Tibial nerve (tissue), 4 donors: ENCODE results near the gene COL19A1. TPM values are rescaled to one million over a fixed set of nuclear protein-coding genes. Genes with fewer than 3 reads are reported as not detected.
A peak's percentile ranks its signal among the peaks of the same experiment; 100 is the strongest.

Experiments used
- DNase-seq, 2 donors: peaks; one replicate each; pipeline ENCODE4 v3.0.0-alpha.2; 2019; ENCODE audit warnings: low spot score in 2 of 2
- H3K27ac ChIP-seq, 4 donors: fragments of 200-600 bp; sonication (generic) in 3 of 4; one replicate each; pipeline ENCODE4 v1.5.1; 2017 to 2019; ENCODE audit warnings: mild to moderate bottlenecking in 1 of 4
- H3K27me3 ChIP-seq, 2 donors: fragments of 200-600 bp; sonication (generic) in 1 of 2; one replicate each; pipeline versions ENCODE4 v1.5.1 to v1.6.0; 2017 to 2019
- H3K36me3 ChIP-seq, 3 donors: fragments of 200-600 bp; sonication (generic); one replicate each; pipeline ENCODE4 v1.5.1; 2018 to 2019
- H3K4me1 ChIP-seq, 4 donors: fragments of 200-600 bp; sonication (generic) in 3 of 4; one replicate each; pipeline ENCODE4 v1.5.1; 2017 to 2019
- H3K4me3 ChIP-seq, 4 donors: fragments of 200-600 bp; sonication (generic) in 3 of 4; one replicate each; pipeline ENCODE4 v1.5.1; 2017 to 2019; ENCODE audit warnings: mild to moderate bottlenecking in 1 of 4, moderate library complexity in 1 of 4
- H3K9me3 ChIP-seq, 4 donors: fragments of 200-600 bp; sonication (generic) in 3 of 4; one replicate each; pipeline ENCODE4 v1.5.1; 2017 to 2019
- EP300 ChIP-seq, 2 donors: sonication (generic); formaldehyde crosslinking; IDR thresholded peaks; one replicate each; pipeline ENCODE4 v1.6.1; 2017; ENCODE audit warnings: antibody characterized with exemption in 2 of 2, mild to moderate bottlenecking in 1 of 2
- POLR2A ChIP-seq, 2 donors: fragments of 450-650 bp; IDR thresholded peaks; one replicate each; pipeline ENCODE4 v1.6.1; 2017; ENCODE audit warnings: antibody characterized with exemption in 2 of 2, mild to moderate bottlenecking in 2 of 2, moderate library complexity in 2 of 2
- WGBS, 2 donors: methylation state at CpG; one replicate each; pipeline ENCODE4 v1.1.5; 2018; 5-methylcytosine and 5-hydroxymethylcytosine counted together
- total RNA-seq, 4 donors: library from RNA; depleted of rRNA; stranded (reverse); fragments of >200 nt; gene quantifications; one replicate each; pipeline ENCODE4 v1.1.0, GENCODE V29; 2016
- TF ChIP-seq, protein P1 (sequence below), 5 experiments: fragments of 200-600 bp in 3 of 5; fragments of 450-650 bp in 2 of 5; sonication (generic) in 3 of 5; IDR thresholded peaks; one replicate each; pipeline ENCODE4 v1.5.1; 2016 to 2019; ENCODE audit warnings: antibody characterized with exemption in 5 of 5, mild to moderate bottlenecking in 3 of 5, moderate library complexity in 2 of 5

Gene COL19A1
- under 1 TPM in 2 of 4 donors, not detected in 2; under 0.01 to 0.42 TPM for total RNA-seq

DNA sequence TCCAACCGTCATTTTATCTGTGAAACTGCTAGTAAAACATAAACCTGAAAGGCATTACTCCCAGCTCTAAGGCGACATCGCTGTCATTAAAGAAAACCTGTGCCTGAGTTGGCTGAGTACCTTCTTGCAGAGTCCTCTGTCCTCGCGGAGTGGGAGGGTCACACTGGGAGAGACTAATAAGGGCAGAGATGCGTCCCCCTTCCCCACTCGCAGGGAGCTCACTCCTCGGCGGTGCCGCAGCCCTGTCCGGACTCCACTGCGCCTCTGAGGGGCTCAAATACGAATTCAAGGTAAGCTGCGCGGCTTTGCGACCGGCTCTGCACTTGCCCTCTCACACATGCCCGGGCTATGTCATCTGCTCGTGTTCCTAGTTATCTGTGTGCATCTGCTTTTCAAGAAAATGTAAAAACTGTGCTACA lies at the start of gene COL19A1:
Gene COL19A1, plus strand, starts transcription at position 206 of the 419 bp plus-strand sequence. CDS start 13,012 bp downstream, outside the sequence.
- WGBS, 2 donors = 6 to 9% methylated on average over 19 of the region's 19 CpGs
- Histone ChIP-seq H3K27me3 (no peaks in the 10 kb centered on the region), H3K36me3 (no peaks in the 10 kb centered on the region), H3K9me3 (no peaks in the 10 kb centered on the region), H3K27ac (peak within 1 kb of the TSS; percentile 51 to 74 (median 52)), H3K4me1 (peaks cover 0 to 26% (median 2%) of the 10 kb centered on the region in 4 donors), H3K4me3 (peak within 1 kb of the TSS; percentile 59 to 72 (median 60))
- no peak for DNase-seq
- TF ChIP-seq EP300 (IDR thresholded peaks at IDR 0.05) = no peak
- no peak for TF ChIP-seq POLR2A (IDR thresholded peaks at IDR 0.05)
- TF ChIP-seq, protein P1, sequence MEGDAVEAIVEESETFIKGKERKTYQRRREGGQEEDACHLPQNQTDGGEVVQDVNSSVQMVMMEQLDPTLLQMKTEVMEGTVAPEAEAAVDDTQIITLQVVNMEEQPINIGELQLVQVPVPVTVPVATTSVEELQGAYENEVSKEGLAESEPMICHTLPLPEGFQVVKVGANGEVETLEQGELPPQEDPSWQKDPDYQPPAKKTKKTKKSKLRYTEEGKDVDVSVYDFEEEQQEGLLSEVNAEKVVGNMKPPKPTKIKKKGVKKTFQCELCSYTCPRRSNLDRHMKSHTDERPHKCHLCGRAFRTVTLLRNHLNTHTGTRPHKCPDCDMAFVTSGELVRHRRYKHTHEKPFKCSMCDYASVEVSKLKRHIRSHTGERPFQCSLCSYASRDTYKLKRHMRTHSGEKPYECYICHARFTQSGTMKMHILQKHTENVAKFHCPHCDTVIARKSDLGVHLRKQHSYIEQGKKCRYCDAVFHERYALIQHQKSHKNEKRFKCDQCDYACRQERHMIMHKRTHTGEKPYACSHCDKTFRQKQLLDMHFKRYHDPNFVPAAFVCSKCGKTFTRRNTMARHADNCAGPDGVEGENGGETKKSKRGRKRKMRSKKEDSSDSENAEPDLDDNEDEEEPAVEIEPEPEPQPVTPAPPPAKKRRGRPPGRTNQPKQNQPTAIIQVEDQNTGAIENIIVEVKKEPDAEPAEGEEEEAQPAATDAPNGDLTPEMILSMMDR (IDR thresholded peaks at IDR 0.05) = no peak

DNA sequence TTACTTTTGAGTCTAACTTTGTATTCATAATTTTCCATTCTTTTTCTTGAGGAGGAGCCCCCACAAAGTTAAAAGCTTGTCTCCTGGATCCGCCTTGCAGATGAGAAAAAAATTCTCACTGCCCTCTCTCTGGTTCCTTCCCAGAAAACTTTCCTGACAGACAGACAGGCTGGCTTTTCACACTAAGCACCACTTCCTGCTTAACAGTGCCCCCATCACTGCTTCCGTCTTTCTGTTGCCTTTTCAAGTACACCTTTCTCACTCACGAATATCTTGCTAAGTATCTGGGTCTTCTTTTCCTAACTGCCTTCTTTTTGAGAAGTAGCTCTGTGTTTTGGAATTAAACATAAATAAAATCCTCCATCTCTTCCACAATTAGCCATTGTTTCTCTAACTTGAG lies 49.8 kb upstream of the COL19A1 start:
- WGBS, 2 donors = 37 to 40% methylated on average over 3 of the region's 3 CpGs
- no peaks in the 10 kb centered on the region for H3K36me3 ChIP-seq
- no peak overlapping the region for H3K27ac ChIP-seq
- TF ChIP-seq POLR2A (IDR thresholded peaks at IDR 0.05) (no peak), EP300 (IDR thresholded peaks at IDR 0.05) (no peak)
- TF ChIP-seq, protein P1 (IDR thresholded peaks at IDR 0.05) = no peak
- no peak overlapping the region for H3K4me3 ChIP-seq
- H3K4me1 ChIP-seq = peaks cover 0 to 13% (median 2%) of the 10 kb centered on the region in 4 donors
- no peaks in the 10 kb centered on the region for H3K9me3 ChIP-seq
- no peaks in the 10 kb centered on the region for H3K27me3 ChIP-seq
- DNase-seq = no peak

DNA sequence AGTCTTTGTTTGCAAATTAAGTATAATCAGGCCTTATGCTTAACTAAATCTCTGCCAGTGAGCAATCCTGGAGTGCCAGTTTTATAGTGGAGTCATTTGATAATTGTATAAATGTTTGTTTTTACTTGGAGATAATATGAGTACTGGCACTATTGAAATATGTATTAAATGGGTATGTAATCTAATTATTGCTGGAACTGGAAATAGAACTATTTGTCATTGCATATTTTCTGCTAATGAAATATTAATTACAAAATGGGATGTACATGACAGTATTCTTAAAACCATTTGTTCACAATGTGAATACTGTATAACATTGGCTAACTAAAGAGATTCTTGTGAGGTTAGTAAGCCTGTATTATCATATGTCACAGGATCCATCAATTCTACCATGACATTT lies 49.0 kb upstream of the COL19A1 start:
- TF ChIP-seq, protein P1 (IDR thresholded peaks at IDR 0.05) = no peak
- TF ChIP-seq EP300 (IDR thresholded peaks at IDR 0.05) = no peak
- no peak for TF ChIP-seq POLR2A (IDR thresholded peaks at IDR 0.05)
- Histone ChIP-seq H3K4me3 (no peak overlapping the region), H3K27ac (no peak overlapping the region), H3K9me3 (no peaks in the 10 kb centered on the region), H3K36me3 (no peaks in the 10 kb centered on the region), H3K4me1 (peaks cover 0 to 13% (median 2%) of the 10 kb centered on the region in 4 donors), H3K27me3 (no peaks in the 10 kb centered on the region)
- DNase-seq = no peak

- no peaks in the 10 kb centered on the region for H3K9me3 ChIP-seq
- no peak for DNase-seq
- H3K36me3 ChIP-seq = no peaks in the 10 kb centered on the region
- H3K4me1 ChIP-seq = peaks cover 0 to 10% (median 2%) of the 10 kb centered on the region in 4 donors
- no peaks in the 10 kb centered on the region for H3K27me3 ChIP-seq
- WGBS, 2 donors = 92 to 94% methylated on average over 2 of the region's 2 CpGs
- no peak overlapping the region for H3K27ac ChIP-seq
- no peak overlapping the region for H3K4me3 ChIP-seq
- TF ChIP-seq POLR2A (IDR thresholded peaks at IDR 0.05) = no peak
- no peak for TF ChIP-seq EP300 (IDR thresholded peaks at IDR 0.05)
- TF ChIP-seq, protein P1 (IDR thresholded peaks at IDR 0.05) = no peak
Observed at GRCh38 chr6:69818223-69818930, 48.0 kb upstream of the COL19A1 start.

DNA sequence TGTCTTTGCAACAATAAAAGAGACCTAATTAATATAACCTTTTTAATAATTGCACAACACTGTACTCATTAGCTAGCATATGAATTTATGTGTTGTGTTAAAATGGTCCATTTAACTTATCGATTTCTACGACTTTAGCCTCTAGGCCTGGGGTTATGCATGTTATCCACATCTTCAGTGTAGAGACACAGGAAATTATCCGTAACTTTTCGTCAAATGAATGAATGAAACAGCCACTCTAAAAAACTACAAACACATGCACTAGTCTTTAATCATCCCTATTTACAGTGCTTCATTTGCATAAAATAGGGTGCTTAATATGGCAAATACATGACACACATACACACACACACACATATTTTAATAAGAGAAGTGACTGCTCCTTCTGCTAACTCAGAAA lies 47.2 kb upstream of the COL19A1 start:
- no peaks in the 10 kb centered on the region for H3K36me3 ChIP-seq
- no peak for DNase-seq
- H3K27ac ChIP-seq = no peak overlapping the region
- peaks cover 0 to 2% (median 0%) of the 10 kb centered on the region in 4 donors for H3K4me1 ChIP-seq
- no peak for TF ChIP-seq EP300 (IDR thresholded peaks at IDR 0.05)
- TF ChIP-seq, protein P1 (IDR thresholded peaks at IDR 0.05) = no peak
- TF ChIP-seq POLR2A (IDR thresholded peaks at IDR 0.05) = no peak
- 91 to 94% methylated on average over 4 of the region's 4 CpGs for WGBS, 2 donors
- no peaks in the 10 kb centered on the region for H3K9me3 ChIP-seq
- no peaks in the 10 kb centered on the region for H3K27me3 ChIP-seq
- H3K4me3 ChIP-seq = no peak overlapping the region
